ENCODE results near the gene CENPV.

The CENPV gene

GRCh38 chr17:16358394-16358793 lies 5.1 kb upstream of the CENPV start:
- DNase-seq: no peak

GRCh38 chr17:16354585-16354984 lies 1.3 kb upstream of the CENPV start:
- no peak for DNase-seq

- peak; percentile 54 for DNase-seq
Observed at GRCh38 chr17:16352667-16353316, 477 bp downstream of the CENPV start.

GRCh38 chr17:16352303-16352666 lies 984 bp downstream of the CENPV start:
- DNase-seq: no peak

GRCh38 chr17:16351831-16352230 lies 1.4 kb downstream of the CENPV start:
- no peak for DNase-seq

- no peak for DNase-seq
Observed at GRCh38 chr17:16349431-16349830, 3.8 kb downstream of the CENPV start.

- no peak for DNase-seq
Observed at GRCh38 chr17:16348586-16348985, 4.7 kb downstream of the CENPV start.

GRCh38 chr17:16346721-16347271 lies 6.5 kb downstream of the CENPV start:
- DNase-seq: no peak

- no peak for DNase-seq
Observed at GRCh38 chr17:16345565-16345964, 7.7 kb downstream of the CENPV start.

- DNase-seq: no peak
Observed at GRCh38 chr17:16343569-16343968, 9.7 kb downstream of the CENPV start.

GRCh38 chr17:16342979-16343378 lies 10.3 kb downstream of the CENPV start:
- DNase-seq: no peak

GRCh38 chr17:16339959-16340358 lies 13.3 kb downstream of the CENPV start:
- no peak for DNase-seq

GRCh38 chr17:16339402-16339801 lies 13.9 kb downstream of the CENPV start:
- DNase-seq: no peak

GRCh38 chr17:16338391-16338790 lies 14.9 kb downstream of the CENPV start:
- no peak for DNase-seq

GRCh38 chr17:16329519-16330271 lies 23.6 kb downstream of the CENPV start:
- DNase-seq: no peak

GRCh38 chr17:16328997-16329396 lies 24.3 kb downstream of the CENPV start:
- no peak for DNase-seq

GRCh38 chr17:16327018-16327417 lies 26.3 kb downstream of the CENPV start:
- DNase-seq: no peak

- no peak for DNase-seq
Observed at GRCh38 chr17:16325964-16326363, 27.3 kb downstream of the CENPV start.

GRCh38 chr17:16322636-16323035 lies 30.6 kb downstream of the CENPV start:
- DNase-seq: no peak

GRCh38 chr17:16319969-16320368 lies 33.3 kb downstream of the CENPV start:
- DNase-seq: no peak

GRCh38 chr17:16314859-16315258 lies 38.4 kb downstream of the CENPV start:
- no peak for DNase-seq

- no peak for DNase-seq
Observed at GRCh38 chr17:16314189-16314588, 39.1 kb downstream of the CENPV start.

- no peak for DNase-seq
Observed at GRCh38 chr17:16313139-16314090, 39.9 kb downstream of the CENPV start.
